GM12872 (cell line): ENCODE results near the gene PRRG2.

Experiments
- TF ChIP-seq, protein P1 (sequence below): IDR thresholded peaks from 3 replicates; pipeline ENCODE4 v1.5.1; 2011; ENCODE audit warnings: low read depth, mild to moderate bottlenecking, low read length, moderate library complexity; ENCODE audit not compliant: insufficient read depth

Gene PRRG2

DNA sequence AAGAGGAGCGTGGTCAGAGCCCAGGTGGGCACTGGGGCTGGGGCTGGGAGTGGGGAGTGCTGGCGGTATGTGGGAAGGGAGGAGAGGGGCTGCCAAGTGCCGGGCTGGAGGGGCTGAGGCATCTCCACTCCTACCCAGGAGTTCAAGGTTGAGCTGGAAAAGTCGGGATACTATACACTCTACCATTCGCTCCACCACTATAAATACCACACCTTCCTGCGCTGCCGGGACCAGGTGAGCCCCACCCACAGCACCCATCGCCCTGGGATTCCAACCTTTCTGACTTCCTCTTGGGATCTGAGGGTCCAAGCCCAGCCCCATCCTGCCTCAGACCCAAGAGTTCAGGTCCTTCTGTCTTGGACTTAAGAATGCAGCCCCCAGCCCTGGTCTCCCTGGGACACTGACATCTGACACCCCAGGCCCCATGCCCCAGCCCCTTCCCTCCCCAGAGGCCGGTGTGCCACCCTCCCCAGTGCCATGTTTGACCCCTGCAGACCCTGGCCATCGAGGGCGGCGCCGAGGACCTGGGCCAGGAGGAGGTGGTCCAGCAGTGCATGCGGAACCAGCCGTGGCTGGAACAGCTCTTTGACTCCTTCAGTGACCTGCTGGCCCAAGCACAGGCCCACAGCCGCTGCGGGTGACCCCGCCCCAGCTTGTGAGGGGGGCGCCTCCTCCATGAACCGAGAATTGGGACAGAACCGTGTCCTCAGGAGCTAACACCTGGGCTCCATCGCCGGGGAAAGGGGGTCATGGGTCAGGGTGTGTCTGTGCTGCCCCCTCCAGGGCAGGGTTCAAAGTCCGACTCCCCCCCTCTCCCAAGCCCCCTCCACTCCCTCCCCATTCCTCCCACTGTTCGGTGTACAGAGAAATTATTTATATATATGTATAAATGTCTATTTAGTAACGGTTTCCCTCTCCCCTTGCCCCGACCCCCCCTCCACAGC lies 44.1 kb downstream of the PRRG2 start:
- TF ChIP-seq, protein P1, sequence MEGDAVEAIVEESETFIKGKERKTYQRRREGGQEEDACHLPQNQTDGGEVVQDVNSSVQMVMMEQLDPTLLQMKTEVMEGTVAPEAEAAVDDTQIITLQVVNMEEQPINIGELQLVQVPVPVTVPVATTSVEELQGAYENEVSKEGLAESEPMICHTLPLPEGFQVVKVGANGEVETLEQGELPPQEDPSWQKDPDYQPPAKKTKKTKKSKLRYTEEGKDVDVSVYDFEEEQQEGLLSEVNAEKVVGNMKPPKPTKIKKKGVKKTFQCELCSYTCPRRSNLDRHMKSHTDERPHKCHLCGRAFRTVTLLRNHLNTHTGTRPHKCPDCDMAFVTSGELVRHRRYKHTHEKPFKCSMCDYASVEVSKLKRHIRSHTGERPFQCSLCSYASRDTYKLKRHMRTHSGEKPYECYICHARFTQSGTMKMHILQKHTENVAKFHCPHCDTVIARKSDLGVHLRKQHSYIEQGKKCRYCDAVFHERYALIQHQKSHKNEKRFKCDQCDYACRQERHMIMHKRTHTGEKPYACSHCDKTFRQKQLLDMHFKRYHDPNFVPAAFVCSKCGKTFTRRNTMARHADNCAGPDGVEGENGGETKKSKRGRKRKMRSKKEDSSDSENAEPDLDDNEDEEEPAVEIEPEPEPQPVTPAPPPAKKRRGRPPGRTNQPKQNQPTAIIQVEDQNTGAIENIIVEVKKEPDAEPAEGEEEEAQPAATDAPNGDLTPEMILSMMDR = no peak

DNA sequence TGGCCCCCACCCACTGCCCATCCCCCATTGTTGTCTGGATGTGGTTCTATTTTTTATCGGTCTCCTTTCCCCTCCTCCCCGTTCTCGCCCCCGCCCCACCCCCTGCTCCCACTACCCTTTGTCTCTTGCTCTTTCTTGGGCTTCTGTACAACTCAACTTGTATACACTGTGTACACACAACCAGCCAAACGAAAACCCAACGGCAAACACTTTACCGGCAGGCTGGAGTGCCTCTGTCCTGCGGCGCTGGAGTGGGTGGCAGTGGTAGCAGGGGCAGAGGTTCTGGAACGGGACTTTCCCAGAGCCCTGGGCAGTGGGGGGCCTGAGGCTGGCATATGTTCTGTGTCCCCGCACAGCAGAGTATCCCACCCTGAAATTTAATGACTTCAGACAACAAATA lies 45.1 kb downstream of the PRRG2 start:
- TF ChIP-seq, protein P1 = no peak

DNA sequence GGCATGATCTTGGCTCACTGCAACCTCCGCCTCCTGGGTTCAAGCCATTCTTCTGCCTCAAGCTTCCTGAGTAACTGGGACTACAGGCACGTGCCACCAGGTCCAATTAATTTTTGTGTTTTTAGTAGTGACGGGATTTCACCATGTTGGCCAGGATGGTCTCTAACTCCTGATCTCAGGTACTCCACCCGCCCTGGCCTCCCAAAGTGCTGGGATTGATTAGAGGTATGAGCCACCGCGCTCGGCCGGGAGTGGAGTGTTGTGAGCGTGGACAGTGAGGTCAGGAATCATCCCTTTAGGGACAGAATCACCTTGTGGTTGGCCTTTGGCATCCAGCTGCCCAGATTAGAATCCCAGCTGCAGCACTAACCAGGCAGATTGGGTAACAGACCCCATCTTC lies 48.5 kb downstream of the PRRG2 start:
- TF ChIP-seq, protein P1 = no peak

DNA sequence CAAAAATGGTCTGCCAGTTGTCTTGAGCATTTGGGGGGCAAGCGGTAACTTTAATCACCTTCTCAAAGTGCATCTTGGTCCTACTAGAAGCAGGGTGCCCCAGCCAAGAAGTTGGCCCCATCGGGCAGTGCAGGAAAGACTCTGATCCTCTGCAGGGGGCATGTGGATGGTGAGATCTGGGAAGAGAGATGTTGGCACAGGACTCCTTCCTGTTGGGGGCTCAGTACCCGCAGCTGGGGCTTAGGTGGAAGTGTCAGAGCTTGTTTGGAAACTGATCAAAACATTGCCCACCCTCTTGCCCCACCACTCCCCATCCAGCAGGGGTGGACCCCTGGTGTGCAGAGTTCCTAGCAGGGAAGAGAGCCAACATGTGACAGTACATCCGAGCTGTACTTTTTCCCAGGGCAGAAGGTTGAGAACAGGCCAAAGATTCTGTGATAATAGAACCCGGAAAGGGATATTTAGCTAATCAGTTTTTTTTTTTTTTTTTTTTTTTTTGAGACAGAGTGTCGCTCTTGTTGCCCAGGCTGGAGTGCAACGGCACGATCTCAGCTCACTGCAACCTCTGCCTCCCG lies 50.0 kb downstream of the PRRG2 start:
- TF ChIP-seq, protein P1 = no peak

DNA sequence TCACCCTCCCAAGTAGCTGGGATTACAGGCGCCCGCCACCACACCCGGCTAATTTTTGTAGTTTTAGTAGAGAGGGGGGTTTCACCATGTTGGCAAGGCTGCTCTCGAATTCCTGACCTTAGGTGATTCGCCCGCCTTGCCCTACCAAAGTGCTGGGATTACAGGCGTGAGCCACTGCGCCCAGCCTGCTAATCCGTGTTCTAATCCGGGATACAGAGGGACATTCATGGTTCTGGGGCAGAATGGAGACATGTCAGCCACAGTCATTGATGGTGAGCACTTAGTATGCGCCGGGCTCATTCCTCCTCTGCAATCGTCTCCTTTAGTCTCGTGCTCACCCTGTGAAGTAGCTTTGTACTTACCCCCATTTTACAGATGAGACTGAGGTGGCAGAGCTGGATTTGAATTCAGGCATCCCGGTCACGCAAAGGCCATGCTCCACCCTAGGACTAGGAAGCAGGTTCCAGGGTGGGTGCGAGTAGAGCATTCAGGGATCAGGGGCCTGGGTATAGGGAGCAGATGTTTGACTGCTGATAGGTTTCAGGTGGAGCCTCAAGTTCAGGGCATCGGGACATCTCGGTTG lies 50.6 kb downstream of the PRRG2 start:
- TF ChIP-seq, protein P1 = no peak

DNA sequence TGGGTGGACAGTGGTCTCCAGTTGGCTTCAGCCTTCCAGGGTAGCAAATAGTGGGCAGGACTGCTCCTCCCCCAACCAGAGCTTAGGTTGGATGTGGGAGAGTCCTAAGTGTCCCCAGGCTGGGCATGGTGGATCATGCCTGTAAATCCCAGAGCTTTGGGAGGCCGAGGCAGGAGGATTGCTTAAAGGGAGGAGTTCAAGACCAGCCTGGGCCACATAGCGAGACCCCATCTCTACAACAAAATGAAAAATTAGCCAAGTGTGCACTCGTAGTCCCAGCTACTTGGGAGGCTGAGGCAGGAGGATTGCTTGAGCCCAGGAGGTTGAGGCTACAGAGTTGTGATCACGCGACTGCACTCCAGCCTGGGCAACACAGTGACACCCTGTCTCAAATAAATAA lies 51.5 kb downstream of the PRRG2 start:
- TF ChIP-seq, protein P1 = no peak

DNA sequence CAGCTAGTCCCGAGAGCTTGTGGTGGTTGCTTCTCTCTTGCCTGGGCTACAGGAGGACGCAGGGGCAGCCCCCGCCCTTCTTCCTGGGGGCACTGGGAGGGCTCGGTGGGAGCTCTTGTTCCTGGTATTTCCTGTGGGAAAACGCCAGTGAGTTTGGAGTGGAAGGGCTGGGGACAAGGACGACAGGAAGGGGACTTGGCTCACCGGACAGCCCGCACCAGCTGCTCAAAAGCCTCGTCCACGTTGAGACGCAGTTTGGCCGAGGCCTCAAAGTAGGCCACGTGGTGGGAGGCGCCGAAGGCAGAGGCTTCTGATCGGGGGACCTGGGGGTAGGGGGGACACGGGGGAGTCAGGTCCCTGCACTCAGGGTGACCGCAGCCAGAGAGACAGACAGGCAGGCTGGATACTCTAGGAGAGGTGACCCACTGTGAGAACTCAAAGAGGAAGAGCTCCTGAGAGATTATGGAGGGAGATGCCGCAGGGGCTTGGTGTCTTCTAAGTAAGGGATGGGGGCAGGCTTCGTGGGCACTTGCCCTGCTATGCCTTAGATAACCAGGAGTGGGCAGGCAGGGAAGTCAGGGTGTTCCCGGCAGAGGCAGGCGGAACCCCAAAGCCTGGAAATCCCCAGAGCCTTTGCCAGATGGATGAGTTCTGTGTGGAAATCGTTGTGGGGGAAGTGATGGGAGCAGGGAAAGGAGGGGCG lies 54.6 kb downstream of the PRRG2 start:
- TF ChIP-seq, protein P1 = no peak
